GM12874 (cell line): ENCODE data around the gene ZMYND15.

Source experiments
- TF ChIP-seq, protein P1 (sequence below): IDR thresholded peaks from 2 replicates; pipeline ENCODE4 v1.5.1; 2011; ENCODE audit warnings: low read depth, mild to moderate bottlenecking, control low read depth, low read length, moderate library complexity; ENCODE audit not compliant: insufficient read depth

Gene ZMYND15

GRCh38 chr17:4753392-4753791 lies 13.8 kb downstream of the ZMYND15 start:
- TF ChIP-seq, protein P1, sequence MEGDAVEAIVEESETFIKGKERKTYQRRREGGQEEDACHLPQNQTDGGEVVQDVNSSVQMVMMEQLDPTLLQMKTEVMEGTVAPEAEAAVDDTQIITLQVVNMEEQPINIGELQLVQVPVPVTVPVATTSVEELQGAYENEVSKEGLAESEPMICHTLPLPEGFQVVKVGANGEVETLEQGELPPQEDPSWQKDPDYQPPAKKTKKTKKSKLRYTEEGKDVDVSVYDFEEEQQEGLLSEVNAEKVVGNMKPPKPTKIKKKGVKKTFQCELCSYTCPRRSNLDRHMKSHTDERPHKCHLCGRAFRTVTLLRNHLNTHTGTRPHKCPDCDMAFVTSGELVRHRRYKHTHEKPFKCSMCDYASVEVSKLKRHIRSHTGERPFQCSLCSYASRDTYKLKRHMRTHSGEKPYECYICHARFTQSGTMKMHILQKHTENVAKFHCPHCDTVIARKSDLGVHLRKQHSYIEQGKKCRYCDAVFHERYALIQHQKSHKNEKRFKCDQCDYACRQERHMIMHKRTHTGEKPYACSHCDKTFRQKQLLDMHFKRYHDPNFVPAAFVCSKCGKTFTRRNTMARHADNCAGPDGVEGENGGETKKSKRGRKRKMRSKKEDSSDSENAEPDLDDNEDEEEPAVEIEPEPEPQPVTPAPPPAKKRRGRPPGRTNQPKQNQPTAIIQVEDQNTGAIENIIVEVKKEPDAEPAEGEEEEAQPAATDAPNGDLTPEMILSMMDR: no peak

- TF ChIP-seq, protein P1: no peak
Observed at GRCh38 chr17:4759776-4760236, 20.2 kb downstream of the ZMYND15 start.

GRCh38 chr17:4764595-4764994 lies 25.0 kb downstream of the ZMYND15 start:
- TF ChIP-seq, protein P1: no peak

GRCh38 chr17:4766201-4766600 lies 26.6 kb downstream of the ZMYND15 start:
- TF ChIP-seq, protein P1: no peak

- TF ChIP-seq, protein P1: no peak
Observed at GRCh38 chr17:4766723-4767122, 27.1 kb downstream of the ZMYND15 start.

- TF ChIP-seq, protein P1: no peak
Observed at GRCh38 chr17:4768298-4768697, 28.7 kb downstream of the ZMYND15 start.

- TF ChIP-seq, protein P1: no peak
Observed at GRCh38 chr17:4769628-4770027, 30.0 kb downstream of the ZMYND15 start.
